NOMO-1 (cell line): ENCODE data around the gene SCAF8.
"Not testable (repeated sequence)": the region's sequence is repeated elsewhere in the genome, so short reads cannot be mapped to it uniquely, and the experiment has no call there.

Experiments used
- DNase-seq, 2 experiments: peaks; one replicate each; lab custom pipeline; 2025; ENCODE audit not compliant: unreplicated experiment in 2 of 2; lab: John Stamatoyannopoulos, UW

Gene SCAF8

DNA sequence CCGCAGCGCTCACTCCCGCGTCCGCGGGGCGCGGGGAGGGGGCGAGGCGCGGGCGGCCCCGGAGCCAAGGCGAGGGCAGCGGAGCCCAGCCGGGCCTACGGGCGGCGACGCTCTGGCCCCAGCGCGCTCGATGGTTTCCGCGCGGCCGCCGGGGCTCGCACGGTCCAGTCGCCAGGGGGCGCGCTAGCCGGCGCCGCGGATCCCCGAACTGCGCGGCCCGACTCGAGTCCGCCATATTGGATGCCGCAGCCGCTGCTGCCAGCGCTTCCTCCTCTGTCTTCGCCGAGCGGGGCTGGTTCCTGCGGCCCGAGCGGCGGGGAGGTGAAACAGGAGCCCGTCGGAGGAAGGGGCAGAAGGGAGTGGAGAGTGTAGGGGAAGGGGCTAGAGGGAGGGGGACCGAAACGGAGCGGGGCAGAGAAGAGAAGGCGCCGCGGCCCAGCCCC is at the start of gene SCAF8:
Gene SCAF8, plus strand, starts transcription at position 234 of the 443 bp plus-strand sequence. CDS start 485 bp downstream, outside the sequence.
- DNase-seq: peak; percentile 70 to 82

DNA sequence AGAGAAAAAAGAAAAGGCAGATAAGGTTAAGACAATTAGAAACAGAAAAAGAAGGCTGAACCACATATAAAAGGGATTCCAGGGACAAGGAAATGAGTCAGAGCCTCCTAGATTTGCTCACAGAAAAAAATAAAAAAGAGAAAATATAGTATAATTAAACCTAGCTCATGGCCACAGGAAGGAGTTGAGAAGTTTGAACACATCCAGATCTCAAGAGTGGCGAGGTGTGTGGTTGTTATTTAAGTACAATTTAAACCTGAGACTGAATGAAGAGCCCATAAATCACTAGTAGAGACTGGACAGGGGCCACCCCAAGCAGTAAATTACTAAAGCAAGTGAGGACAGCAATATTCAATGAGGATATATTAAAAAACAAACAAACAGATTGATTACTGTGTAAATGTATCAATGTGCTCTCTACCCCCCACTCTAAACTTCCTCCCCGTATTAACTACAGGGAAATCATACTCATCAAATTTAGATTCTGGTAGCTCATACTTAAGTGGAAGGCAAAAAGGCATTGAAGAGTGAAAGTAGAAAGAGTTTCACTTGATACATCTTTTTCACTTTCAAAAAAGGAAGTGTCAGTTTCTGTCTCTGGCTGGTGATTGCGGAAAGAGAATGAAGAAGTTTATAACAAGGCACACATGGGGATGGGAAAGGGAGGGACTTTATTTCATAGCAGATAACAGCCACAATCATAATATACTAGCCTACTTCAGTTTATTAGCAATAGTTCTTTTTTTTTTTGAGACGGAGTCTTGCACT is 49.3 kb upstream of the SCAF8 start:
- DNase-seq: peak; percentile 45 to 93

DNA sequence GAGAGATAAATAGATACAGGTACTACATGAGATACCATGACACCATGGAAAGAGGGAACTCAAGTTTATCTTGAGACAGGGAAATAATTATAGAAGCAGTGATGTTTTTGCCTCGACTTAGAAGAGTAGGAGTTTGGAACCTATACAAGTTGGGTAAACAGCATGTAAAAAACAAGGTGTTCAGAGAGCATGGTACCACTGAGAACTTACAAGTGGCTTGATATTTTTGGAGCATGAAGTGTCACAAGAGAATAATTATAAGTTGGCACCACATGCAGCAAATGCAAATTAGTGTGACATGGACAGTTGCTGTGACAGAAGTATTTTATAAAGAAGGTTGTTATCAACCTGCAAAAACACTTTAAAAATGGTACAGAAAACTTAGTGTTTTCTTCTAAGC is 47.1 kb upstream of the SCAF8 start:
- DNase-seq: no peak

GRCh38 chr6:154689493-154690255 is 43.5 kb upstream of the SCAF8 start:
- no peak for DNase-seq

DNA sequence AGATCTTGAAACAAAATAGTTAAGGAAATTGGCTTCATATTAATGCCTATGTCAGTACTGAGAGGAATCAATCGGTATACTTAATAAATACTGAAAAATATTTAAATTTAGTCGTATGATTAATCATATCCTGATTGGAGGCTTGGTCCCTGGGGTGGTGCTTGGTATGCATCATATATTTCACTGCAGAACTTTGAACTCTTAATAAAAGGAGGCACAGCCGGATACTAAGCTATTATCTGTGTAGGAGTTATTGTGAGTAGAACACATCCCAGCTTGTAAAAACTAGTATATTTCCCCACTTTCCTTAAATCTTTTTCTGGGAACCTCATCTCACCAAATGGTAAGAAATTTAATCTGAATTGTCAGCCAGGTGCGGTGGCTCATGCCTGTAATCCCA is 42.4 kb upstream of the SCAF8 start:
- DNase-seq: no peak

GRCh38 chr6:154696661-154697060 is 36.6 kb upstream of the SCAF8 start:
- no peak for DNase-seq

GRCh38 chr6:154703124-154703523 is 30.1 kb upstream of the SCAF8 start:
- no peak for DNase-seq

- DNase-seq: no peak
Measured at GRCh38 chr6:154705471-154706113, 27.6 kb upstream of the SCAF8 start.

DNA sequence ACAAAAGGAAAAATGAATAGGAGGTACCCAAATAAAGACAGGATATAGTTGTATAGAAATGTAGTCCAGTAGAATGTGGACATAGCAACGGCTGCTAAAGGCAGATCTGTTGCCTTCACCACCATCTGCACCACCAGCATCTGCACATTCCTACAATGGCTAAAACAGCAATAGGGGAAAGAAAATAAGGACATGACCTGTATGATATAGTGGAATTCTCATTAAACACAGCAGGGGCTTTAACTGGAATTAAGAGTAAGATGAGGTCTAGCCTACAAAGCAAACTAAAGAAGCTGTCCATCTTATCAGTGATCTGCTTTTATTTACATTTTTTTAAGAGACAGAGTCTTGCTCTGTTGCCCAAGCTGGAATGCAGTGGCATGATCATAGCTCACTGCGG is 26.8 kb upstream of the SCAF8 start:
- no peak for DNase-seq

GRCh38 chr6:154709621-154710020 is 23.6 kb upstream of the SCAF8 start:
- DNase-seq: no peak

DNA sequence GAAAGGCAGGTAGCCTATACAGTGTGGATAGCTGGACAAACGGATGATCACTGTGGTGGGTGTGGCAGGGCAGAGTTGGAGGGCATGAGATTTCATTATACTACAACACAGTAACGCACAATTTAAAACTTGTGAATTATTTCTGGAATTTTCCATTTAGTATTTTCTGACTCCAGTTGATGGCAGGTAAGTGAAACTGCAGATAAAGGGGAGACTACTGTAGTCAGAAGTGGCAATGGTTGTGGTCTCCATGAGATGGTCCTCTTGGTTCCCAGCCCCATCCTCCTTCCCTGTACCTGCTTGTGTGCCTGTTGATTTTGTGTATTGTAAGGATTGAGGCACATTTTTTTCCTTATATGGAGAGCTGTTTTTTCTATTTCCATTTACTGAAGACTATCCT is 22.5 kb upstream of the SCAF8 start:
- DNase-seq: no peak

DNA sequence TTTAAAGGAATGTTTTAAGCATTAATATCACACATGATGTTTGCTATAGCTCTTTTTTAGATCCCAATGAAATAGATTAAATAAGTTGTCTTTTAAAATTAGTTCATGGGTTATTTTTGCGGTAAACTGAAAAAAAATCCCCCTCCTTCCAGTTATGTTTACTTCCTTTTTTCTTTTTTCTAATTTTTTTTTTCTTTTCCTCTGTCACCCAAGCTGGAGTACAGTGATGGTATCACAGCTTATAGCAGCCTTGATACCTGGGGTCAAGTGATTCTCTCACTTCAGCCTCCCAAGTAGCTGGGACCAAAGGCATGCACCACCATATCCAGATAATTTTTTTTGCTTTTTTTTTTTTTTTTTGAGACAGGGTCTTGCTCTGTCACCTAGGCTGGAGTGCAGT is 17.8 kb upstream of the SCAF8 start:
- DNase-seq: no peak

GRCh38 chr6:154716350-154716749 is 16.9 kb upstream of the SCAF8 start:
- not testable (repeated sequence) for DNase-seq

- DNase-seq: no peak
Measured at GRCh38 chr6:154719433-154719832, 13.8 kb upstream of the SCAF8 start.

DNA sequence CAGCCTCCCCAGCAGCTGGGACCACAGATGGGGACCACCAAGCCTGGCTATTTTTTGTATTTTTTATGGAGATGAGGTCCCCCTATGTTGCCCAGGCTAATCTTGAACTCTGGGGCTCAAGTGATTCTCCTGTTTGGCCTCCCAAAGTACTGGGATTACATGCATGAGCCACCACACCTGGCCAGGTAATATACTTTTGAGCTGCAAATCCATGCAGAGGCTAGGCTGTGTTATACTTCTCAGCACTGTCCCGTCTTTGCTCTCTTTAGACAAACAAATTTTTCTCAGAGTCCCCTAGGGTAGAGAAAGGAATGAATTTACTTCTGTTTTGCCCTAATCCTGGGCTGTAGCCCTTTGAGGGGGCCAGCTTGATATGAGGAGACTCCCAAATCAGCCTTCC is 13.4 kb upstream of the SCAF8 start:
- DNase-seq: no peak

GRCh38 chr6:154721460-154721859 is 11.8 kb upstream of the SCAF8 start:
- no peak for DNase-seq

GRCh38 chr6:154726887-154727286 is 6.3 kb upstream of the SCAF8 start:
- DNase-seq: no peak

- no peak for DNase-seq
Measured at GRCh38 chr6:154731296-154732218, 1.7 kb upstream of the SCAF8 start.

DNA sequence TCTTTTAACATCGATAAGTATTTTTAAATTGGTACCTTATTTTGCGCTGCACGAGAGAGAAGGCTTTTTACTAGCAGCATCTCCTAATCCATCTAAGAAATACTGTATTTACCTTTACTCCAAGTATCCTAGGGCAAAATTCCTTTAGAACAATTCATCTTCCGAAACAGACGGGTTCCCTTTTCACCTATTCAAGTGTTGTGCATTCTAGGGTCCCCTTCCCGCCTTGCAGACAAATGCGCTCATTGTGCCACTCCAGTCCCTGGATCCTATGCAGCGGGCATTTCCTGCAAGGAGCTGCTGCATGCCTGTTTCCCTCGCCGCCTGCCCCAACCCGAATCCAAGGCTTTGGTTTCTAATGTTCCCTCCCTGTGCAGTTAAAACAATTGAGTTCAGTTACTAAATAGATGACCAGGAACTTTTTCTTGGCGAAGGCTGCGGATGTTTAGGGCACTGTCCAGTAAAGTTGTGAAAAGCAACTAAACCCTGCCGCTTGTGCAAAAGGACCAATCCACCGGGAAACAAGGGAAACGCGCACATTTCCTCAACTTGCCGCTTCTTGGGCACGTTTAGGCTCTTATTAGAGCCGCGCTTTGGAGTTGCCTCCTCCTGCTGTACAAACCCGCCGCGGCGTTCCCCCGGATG is 556 bp upstream of the SCAF8 start:
- DNase-seq: peak; percentile 27 to 39
